Left ventricle myocardium superior (tissue), 1 donor: ENCODE results near the gene CDK5. TPM values are rescaled to one million over a fixed set of nuclear protein-coding genes. Genes with fewer than 3 reads are reported as not detected.

Source experiments
- ATAC-seq: fragments of 200-7000 bp; cut with Tn5 transposase; one replicate; pipeline ENCODE4 v1.9.1; 2020; ENCODE audit warnings: mild to moderate bottlenecking, moderate library complexity
- DNase-seq: peaks from one replicate; pipeline ENCODE4 v3.0.0-alpha.2; 2020
- intact Hi-C: fragments of 100-400 bp; cut with micrococcal nuclease; formaldehyde crosslinking; loops from one replicate; pipeline ENCODE4 v1.11.0; 2022
- long read RNA-seq: library from polyadenylated mRNA; unstranded; transcript quantifications from one replicate; pipeline ENCODE4 v2.0.0, GENCODE V29; 2021
- total RNA-seq: library from RNA; stranded (reverse); fragmentation: NEBNext Ultra II Directional; extraction: Animal tissue kit (Norgen Biotek cat#: 25700); gene quantifications from one replicate; pipeline ENCODE4 v1.2.1, GENCODE V29; 2021
- donor health status: DM: no; HTN: yes; CAD: no; lungs with severe emphysema.

Gene CDK5
- total RNA-seq, result 8.1 TPM
- long read RNA-seq, partial matches to known transcripts, result 2 of 4 reads
- long read RNA-seq, other reads (novel, unspliced or antisense), result 0 of 4 reads

DNA sequence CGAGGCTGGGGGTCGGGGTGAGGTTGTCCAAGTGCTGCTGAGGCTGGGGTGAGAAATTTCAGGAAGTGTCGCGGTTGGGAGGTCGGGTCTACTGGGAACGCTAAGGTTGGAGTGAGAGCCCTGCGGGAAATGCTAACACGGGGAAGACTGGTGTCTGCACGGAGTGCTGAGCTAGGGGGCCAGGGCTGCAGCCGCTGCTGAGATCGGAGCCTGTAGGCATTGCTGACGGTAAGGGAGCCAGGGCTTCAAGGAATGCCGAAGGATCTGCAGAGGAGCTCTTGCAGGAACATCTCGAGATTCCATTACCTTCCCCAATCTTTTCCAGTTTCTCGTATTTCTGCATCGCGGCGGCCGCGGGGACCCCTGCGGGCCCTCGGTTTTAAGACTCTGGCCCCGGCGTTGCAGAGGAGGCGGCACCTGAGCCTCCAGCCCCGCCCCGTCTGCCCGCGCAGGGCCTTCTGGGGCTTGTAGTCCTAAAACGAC, at the start of gene CDK5:
TSS of gene CDK5 (minus strand) at position 392 of the 483 bp plus-strand sequence. CDS start at position 343, 49 bp downstream.
- intact Hi-C loops, result no loop called here
- ATAC-seq (peak; percentile 0), DNase-seq (no peak)

DNA sequence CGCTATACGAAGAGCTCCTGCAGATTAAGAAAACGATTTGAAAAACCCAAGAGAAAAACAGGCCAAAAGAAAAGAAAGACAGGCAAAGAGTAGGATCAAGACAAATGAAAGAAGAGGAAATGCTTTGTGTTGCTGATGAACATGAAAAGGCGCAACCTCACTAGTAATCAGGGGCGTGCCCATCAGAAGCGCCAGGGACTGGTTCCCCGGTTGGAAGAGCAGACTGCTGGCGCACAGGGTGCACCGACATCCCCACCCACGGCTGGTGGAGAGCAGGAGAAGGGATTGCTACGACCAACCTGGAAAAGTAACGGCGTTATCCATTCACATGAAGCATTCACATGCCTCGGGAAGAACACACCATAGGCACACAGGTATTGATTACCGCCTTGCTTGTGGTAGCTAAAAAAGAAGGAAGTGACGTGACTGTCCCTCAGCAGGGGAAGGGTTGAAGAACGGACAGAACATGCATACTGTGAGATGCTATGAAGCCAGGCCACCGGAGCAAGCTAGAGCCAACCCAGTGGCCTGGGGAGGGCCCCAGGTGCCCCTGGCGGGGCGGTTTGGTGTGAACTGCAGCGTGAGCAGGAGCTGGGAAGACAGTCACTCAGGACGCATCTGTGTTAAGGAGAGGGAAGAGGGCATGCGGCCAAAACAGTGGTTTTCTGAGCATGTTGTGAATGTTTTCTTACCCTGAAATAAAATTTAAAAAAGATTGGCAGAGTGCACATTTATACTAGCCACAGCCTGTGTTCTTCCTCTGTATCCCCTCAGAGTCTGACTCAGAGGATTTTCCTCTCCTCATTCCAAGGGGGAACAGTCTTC, 46.9 kb upstream of the CDK5 start:
- ATAC-seq, result no peak
- no peak for DNase-seq
- intact Hi-C loops, result no loop called here

DNA sequence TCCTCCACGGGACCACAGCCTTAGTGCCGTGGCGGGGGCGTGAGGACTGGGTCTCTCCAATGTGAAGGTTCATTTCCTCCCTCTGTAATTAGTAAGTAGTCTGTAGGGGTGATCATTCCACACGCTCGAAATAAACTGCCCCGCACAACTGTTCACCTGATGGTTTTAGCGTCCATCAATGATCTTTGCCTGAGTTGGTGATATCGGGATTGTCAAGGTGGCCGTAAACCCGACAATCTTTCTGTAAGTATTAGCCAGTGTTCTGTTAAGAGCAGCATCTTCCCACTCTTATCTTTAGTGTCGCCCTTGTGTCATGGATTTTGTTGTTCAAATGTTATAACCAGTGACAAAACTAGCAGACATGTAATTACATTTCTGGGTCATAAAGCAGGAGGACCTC, 46.3 kb upstream of the CDK5 start:
- DNase-seq (no peak), ATAC-seq (no peak)
- intact Hi-C loops, result no loop called here

DNA sequence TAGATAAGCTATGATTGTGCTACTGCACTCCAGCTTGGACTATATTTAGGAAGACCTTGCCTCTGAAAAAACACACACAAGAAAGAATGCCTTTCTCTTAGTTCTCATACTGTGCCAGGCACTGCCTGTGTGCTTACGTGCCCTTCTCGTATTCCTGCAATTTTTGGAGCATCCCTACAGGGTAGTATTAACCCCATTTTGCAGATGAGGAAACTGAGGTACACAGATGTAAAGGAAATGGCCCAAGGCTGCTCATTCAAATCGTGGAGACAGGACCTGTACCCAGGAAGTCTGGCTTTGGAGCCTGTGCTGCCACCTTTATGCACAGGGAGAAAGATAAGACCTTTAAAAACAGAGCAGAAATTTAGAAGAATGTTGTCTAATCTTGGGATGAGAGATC, 45.3 kb upstream of the CDK5 start:
- ATAC-seq (no peak), DNase-seq (no peak)
- intact Hi-C loops, result no loop called here

DNA sequence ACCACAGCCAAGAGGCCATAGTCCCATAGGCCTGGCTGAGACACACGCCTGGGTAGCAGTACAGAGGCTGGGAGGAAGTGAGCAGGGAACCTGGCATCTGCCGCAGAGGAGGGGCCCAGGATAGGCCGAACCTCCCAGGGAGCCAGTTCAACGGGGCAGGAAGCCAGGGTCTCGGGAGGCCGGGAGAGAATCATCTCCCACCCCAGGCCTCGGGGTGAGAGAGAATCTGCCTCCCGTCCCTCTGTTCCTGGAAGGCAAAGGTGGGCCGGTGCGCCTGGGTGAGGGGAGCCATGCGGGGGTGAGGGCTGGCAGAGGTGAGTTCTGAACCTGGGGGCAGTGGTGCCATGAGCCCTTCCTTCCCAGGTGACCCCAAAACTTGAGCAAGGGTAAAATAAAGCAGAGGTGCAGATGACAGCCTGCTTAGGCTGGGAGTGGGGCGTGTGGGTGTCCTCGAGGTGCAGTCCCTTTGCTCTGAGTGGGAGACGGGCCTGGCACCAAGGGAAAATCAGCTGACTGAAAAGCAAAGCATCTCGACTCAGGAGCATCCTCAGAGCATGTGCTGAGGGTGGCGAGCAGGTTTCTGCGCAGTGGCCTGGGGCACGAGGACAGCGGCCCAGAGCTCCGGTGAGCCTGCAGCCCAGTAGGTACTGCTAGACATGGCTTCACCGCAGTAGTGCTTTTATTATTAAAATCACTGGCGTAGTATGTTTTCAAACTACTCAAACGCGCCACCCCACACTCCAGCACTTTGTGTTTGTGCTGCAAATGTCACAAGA, 44.1 kb upstream of the CDK5 start:
- DNase-seq (no peak), ATAC-seq (peak; percentile 23)
- intact Hi-C loops, result no loop called here

DNA sequence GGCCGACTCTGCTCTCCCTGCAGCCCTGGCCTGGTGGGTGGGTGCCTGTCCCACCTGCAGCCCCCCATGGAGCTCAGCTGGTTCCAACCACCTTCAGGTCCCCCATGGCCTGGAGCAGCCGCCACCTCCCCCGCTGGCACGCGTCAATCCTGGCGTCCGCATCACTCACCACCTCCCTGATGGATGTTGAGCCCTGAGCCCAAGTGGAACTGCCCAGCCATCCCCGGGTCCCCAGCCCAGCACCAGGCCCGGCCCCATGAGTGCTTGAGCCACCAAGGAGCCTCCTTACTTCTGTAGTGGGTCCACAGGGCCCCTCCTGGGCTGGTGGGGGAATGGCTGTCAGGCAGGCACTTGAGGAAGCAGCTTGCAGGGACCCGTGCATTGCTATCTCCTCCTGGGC, 43.2 kb upstream of the CDK5 start:
- intact Hi-C loops, result no loop called here
- no peak for ATAC-seq
- no peak for DNase-seq

DNA sequence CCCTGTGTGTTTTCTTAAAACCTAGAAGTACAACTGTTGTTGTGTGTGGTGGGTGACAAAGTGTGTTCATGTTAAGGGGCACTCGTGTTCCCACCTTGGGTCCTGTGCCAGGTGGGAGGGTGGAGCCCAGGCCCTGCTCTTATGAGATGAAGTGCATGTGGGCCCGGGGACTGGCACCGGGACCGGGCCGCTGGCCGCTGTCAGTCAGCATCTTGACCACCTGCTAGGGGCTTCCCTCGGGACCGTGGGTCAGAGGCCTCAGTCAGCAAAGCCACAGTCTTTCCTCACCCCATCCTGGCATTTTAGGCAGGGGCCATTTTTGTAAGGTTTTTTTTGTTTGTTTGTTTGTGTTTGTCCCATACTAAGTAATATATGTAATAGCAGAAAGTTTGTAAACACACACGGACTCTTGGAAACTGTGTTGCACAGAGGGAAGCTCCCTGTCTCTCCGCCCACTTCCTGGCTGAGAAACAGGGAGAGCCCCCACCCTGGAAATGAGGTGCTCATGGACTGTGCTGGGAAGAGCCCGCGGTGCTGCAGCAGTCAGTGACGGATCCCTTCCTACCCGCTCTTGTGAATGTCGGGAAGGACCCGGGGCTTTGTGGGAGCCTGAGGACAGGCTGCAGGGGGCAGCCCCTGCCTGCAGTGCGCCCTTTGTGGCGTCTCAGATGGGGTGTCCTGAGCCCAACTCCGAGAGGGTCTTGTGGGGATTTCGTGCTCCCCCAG, 42.0 kb upstream of the CDK5 start:
- ATAC-seq (peak; percentile 43), DNase-seq (peak; percentile 26)
- intact Hi-C loops, result no loop called here

DNA sequence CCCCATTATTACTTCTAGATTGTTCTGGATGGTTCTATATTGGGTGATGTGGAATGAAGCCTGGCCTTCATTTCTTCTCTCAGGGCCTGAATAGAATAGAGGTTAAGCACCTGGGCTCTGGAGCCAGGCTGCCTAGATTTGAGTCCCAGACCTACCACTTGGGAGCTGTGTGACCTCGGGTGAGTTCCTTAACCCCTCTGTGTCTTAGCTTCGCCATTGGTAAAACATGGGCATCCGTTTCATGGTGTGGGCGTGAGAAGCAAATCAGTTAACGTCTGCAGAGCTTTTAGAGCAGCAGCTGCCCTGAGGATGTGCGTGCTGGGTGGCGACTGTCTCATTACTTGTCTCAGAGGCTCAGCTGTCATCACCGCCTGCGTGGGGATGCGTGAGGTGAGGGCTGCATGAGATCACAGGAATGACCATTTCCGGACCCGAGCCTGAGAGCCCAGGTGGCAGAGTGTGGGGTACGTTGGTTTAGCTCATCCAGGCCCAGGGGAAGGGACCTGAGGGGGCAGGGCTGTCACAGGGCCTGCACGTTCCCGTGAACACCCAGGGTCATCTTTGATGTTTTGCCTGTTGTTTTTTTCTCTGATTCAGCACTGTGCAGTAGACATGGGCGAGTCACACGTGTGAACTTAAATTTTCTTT, 38.3 kb upstream of the CDK5 start:
- ATAC-seq, result no peak
- intact Hi-C loops, result no loop called here

DNA sequence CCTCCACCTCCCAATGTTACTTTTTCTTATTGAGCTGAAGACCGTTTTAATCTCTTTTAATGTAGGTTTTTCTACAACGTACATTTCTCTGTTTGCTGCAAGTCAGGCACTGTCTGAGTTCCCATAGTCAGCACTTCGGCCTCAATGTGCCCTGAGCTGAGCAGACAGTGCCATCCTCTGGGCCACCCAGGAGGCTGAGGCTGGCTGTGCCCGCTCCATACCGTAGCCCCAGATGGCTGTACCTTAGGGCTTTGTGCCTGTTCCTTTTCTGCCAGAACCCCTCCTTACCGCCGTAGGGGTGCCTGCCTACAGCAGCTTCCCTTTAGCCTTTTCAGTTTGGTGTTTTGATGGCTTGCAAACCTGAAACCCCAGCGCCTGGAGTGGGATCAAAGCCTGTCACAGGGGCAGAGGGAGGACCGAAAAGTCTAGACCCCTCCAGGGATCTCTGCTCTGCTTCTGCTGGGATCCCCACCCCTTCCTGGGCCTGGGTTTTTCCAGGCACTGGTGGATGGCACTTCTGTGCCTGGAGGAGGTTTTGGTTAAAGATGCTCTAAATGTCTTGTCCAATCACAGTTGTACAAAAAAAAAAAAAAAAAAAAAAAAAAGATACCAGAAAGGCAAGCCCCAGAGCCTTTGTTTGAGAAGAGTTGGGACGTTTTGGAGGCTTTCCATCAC, 37.6 kb upstream of the CDK5 start:
- ATAC-seq (no peak), DNase-seq (no peak)
- intact Hi-C loops, result no loop called here

More for the DNA sequence above, 38.3 kb upstream of the CDK5 start:
- DNase-seq, result no peak

DNA sequence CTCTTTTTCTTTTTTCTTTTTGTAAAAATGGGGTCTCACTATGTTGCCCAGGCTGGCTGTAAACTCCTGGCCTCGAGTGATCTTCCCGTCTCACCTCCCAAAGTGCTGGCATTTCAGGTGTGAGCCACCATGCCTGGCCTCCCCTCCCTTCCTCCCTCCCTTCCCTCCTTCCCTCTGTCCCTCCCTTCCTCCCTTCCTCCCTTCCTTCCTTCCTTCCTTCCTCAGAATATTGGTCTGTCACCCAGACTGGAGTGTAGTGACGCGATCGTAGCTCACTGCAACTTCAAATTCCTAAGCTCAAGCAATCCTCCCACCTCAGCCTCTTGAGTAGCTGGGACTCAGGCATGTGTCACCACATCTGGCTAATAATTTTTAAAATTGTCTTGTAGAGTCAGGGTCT, 37.0 kb upstream of the CDK5 start:
- no peak for DNase-seq
- no peak for ATAC-seq
- intact Hi-C loops, result no loop called here

DNA sequence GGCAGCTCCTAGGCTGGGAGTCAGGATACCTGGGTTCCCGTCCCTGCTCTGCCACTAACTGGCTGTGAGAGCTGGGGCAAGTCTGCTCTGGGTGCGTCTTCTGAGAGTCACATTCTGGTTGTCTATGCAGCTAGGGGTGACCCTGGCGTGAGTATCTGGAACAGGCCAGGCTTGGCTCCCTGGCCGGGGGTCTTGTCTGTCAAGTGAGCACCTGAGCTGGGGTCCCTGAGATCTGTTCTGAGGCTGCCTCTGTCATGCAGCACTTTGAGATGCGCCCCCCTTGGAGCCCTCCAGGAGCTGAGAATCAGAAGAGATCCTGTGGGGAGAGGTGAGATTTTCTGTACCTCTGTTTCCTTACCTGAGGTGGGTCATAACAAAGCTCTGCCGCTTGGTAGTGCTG, 36.1 kb upstream of the CDK5 start:
- intact Hi-C loops, result no loop called here
- ATAC-seq (no peak), DNase-seq (no peak)

DNA sequence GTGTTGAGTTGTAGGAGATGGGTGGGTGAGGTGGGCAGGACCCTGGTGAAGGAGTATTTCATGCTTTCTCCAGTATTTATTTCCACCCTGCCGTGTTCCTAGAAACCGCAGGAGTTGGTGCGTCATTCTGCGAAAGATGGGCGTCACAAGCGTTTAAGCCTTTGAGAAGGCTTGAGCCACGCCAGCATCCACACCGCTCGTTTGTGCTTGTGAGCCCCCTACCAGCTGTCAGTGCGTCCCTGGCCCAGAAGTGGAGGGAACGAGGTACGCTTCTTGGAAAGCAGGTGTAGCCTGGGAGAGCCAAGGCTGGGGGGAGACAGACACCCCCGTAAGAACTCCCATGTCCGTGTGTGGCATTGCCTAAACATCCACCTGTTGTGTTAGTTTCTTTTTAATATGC, 34.3 kb upstream of the CDK5 start:
- DNase-seq, result no peak
- intact Hi-C loops, result no loop called here

DNA sequence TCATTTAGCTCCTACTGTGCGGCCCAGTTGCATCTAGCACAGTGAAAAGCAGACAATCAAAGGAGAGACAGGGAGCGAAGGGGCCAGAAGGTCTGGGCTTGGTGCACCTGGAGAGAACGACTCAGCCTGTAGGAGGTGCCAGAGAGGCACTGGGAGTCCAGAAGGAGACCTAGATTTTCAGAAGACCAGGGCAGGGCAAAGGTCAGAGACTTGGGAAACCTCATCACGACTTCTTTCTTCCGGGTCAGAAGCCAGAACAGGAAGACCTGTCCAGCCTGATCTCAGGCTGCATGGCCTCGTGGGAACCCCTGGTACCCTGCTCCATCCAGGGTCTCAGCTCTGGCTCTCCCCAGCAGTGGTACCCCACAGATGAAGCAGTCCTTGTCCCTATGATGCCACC, 33.7 kb upstream of the CDK5 start:
- intact Hi-C loops, result no loop called here
- DNase-seq (no peak), ATAC-seq (no peak)

More for the DNA sequence above, 34.3 kb upstream of the CDK5 start:
- ATAC-seq, result no peak

DNA sequence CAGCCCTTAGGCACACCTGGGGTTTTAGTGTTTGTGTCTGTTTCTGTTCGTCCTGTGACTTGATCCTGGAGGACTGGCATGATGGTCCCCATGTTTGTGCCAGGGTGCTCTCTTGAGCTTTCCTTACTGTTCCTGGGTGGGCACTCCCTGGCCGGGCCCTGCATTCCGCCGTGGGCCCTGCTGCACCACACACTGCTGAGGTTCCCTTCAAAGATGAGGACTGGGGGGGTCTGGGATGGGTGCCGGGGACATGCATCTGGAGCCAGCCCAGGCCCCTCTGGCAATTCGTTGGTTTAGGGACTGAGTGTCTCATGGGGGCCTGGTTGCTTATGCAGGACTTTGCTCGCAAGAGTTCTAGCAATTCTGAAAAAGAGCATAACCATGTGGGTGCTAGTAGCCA, 33.3 kb upstream of the CDK5 start:
- intact Hi-C loops, result no loop called here
- no peak for ATAC-seq
- DNase-seq, result no peak

DNA sequence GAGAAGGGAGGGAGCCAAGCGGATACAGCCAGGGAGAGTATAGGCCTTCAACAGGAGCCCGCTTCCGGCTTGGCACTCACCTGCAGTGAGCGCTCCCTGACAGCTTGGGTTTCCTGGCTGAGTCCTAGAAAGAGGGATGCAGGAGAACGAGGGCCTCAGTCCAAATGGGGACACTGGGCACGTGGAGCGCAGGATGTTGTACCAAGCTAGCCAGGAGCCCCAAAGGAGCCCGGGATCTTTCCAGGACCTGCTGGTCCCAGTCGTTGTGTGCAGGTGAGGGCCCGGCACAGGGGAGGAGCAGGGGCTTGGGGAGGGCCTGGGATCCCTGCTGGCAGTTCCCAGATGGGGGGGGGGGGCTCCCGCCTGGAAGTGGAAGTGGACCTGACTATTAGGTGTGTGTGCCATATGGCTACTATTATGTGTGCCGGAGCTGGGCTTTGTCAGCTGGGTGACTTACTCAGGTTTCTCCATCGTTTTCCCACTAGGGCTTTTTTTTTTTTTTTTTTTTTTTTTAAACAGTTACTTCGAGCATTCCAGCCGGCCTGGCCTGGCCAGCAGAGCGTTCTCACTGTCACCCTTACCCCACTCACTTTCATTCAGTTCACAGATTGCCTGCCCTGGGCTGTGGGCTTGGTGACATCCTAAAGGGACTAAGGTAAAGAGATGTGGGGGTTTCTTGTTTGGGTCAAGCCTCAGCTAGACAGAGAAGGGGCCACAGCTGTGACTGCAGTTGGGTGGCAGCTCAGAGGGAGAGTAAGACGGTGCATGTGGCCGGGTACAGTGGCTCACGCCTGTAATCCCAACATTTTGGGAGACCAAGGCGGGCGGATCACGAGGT, 32.4 kb upstream of the CDK5 start:
- no peak for DNase-seq
- ATAC-seq, result no peak
- intact Hi-C loops, result no loop called here

DNA sequence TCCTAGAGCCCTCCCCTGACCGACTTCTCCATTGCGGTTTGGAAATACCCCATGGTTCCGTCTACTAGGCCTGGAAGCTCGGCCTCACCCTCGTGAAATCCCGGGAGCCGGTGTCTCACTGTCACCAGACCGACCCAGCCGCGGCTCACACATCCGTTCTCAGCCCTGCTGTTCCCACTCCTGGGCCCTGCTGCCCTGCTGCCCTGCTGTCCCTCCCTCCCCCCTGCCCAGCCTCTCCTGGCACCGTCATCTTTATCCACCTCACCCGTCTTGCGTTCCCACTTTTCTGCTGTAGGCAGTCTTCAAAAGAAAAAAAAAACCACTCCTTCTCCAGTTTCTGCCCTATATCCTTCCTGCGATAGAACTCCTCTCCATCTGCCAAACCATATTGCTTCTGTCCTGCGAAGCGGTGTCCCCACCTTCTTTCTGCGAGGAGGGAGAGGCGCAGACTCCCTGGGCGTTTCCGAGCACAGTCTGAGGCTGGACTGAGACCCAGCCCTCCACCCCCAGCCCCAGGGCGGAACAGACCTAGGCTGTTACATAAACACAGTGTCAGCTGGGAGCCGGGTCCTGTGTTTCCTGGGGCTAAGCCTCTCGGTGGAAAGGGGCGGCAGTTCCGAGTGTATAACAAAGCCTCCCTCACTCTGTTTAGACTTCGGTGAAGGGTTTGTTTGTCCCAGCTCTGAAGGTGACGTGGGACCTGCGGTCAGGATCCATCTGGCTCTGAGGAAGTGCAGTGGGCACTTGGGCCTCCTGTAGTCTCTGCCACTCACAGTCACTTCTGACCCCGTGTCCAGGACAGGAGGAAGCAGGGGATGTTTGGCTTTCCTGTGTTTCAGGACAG, 31.4 kb upstream of the CDK5 start:
- intact Hi-C loops, result no loop called here
- peak; percentile 47 for ATAC-seq

More for the DNA sequence above, 31.4 kb upstream of the CDK5 start:
- peak; percentile 77 for DNase-seq
